Natural killer cell (primary cell): ENCODE measurements around the gene CERS6. TPM values are rescaled to one million over a fixed set of nuclear protein-coding genes. Genes with fewer than 3 reads are reported as not detected.

Experiments
- ATAC-seq, 3 donors: fragments of 150-1000 bp in 2 of 3; fragments of 200-7000 bp in 1 of 3; cut with Tn5 transposase; 1 replicate in 1 of 3; 2 replicates in 2 of 3; pipeline ENCODE4 v1.10.0; 2021; ENCODE audit warnings: mild to moderate bottlenecking in 2 of 3, moderate library complexity in 2 of 3
- DNase-seq, 2 donors: peaks; one replicate each; pipeline versions ENCODE4 v3.0.0 to v3.0.0-alpha.2; 2013 to 2021; ENCODE audit warnings: mixed read lengths in 1 of 2
- H3K27ac ChIP-seq: one replicate; pipeline ENCODE4 v1.5.1; 2013; ENCODE audit warnings: mild to moderate bottlenecking, low read length
- H3K27me3 ChIP-seq: one replicate; pipeline ENCODE4 v1.6.1; 2013; ENCODE audit warnings: low read length; ENCODE audit not compliant: control insufficient read depth, insufficient read depth
- H3K36me3 ChIP-seq: one replicate; pipeline ENCODE4 v1.6.1; 2013; ENCODE audit warnings: low read length; ENCODE audit not compliant: control insufficient read depth, insufficient read depth
- H3K4me1 ChIP-seq: one replicate; pipeline ENCODE4 v1.6.1; 2013; ENCODE audit warnings: low read length; ENCODE audit not compliant: control insufficient read depth, insufficient read depth
- H3K4me3 ChIP-seq: one replicate; pipeline ENCODE4 v1.5.1; 2013; ENCODE audit warnings: low read length
- H3K9me3 ChIP-seq: one replicate; pipeline ENCODE4 v1.6.1; 2013; ENCODE audit warnings: low read length; ENCODE audit not compliant: control insufficient read depth, insufficient read depth
- H3K27ac Mint-ChIP-seq, 2 donors: one replicate each; pipeline ENCODE4 v1.8.0; 2022; ENCODE audit warnings: mild to moderate bottlenecking in 2 of 2, mixed read lengths in 2 of 2, moderate library complexity in 1 of 2
- H3K27me3 Mint-ChIP-seq, 2 donors: one replicate each; pipeline ENCODE4 v1.8.0; 2022; ENCODE audit warnings: low read depth in 2 of 2, mixed read lengths in 2 of 2
- H3K36me3 Mint-ChIP-seq: one replicate; pipeline ENCODE4 v1.8.0; 2022; ENCODE audit warnings: mixed read lengths
- H3K4me1 Mint-ChIP-seq, 2 donors: one replicate each; pipeline ENCODE4 v1.8.0; 2022; ENCODE audit warnings: mixed read lengths in 2 of 2
- H3K4me3 Mint-ChIP-seq: one replicate; pipeline ENCODE4 v1.8.0; 2022; ENCODE audit warnings: mild to moderate bottlenecking, moderate library complexity, mixed read lengths
- H3K9me3 Mint-ChIP-seq, 2 donors: one replicate each; pipeline ENCODE4 v1.8.0; 2022; ENCODE audit warnings: mixed read lengths in 2 of 2
- CTCF ChIP-seq: fragments of 200-600 bp; IDR thresholded peaks from one replicate; pipeline ENCODE4 v1.8.0; 2022; ENCODE audit warnings: antibody characterized with exemption
- WGBS: methylation state at CpG from one replicate; pipeline ENCODE4 v1.1.7; 2013; ENCODE audit warnings: missing lambda C conversion rate; ENCODE audit not compliant: insufficient coverage; 5-methylcytosine and 5-hydroxymethylcytosine counted together
- intact Hi-C: fragments of 100-400 bp; cut with micrococcal nuclease; formaldehyde crosslinking; loops from one replicate; pipeline ENCODE4 v1.14.2; 2022
- total RNA-seq, 4 donors: library from RNA; stranded (reverse); fragments of 120-200 nt in 1 of 4; gene quantifications; one replicate each; pipeline versions ENCODE4 v1.2.3 to v1.2.4, GENCODE V29; 2013 to 2022

The CERS6 gene
- total RNA-seq, 3 donors from 2014 or later (not counting 1 experiment from before 2014, with no cell fraction given), result 9.1 to 13.5 (median 11.8) TPM

GRCh38 chr2:168589236-168590211 is 133.5 kb downstream of the CERS6 start:
- H3K4me3 Mint-ChIP-seq, result no peak overlapping the region
- 55% methylated on average over 3 of the region's 5 CpGs for WGBS

GRCh38 chr2:168592181-168592831 is 136.2 kb downstream of the CERS6 start:
- no peaks in the 10 kb centered on the region for H3K9me3 Mint-ChIP-seq
- no peak for DNase-seq
- intact Hi-C loops, result no loop called here
- no peaks in the 10 kb centered on the region for H3K27me3 Mint-ChIP-seq
- H3K27ac ChIP-seq, result no peak overlapping the region
- TF ChIP-seq CTCF, result no peak
- peaks cover 22 to 34% of the 10 kb centered on the region in 2 donors for H3K4me1 Mint-ChIP-seq
- H3K36me3 Mint-ChIP-seq, result no peaks in the 10 kb centered on the region
- H3K9me3 ChIP-seq, result no peaks in the 10 kb centered on the region
- WGBS, result 68% methylated on average over 2 of the region's 3 CpGs
- H3K27ac Mint-ChIP-seq, result no peak overlapping the region
- no peak overlapping the region for H3K4me3 Mint-ChIP-seq
- H3K4me1 ChIP-seq, result no peaks in the 10 kb centered on the region
- H3K36me3 ChIP-seq, result no peaks in the 10 kb centered on the region
- H3K27me3 ChIP-seq, result no peaks in the 10 kb centered on the region
- ATAC-seq, result no peak
- H3K4me3 ChIP-seq, result no peak overlapping the region

More at GRCh38 chr2:168589236-168590211, 133.5 kb downstream of the CERS6 start:
- Histone ChIP-seq H3K4me3 (no peak overlapping the region), H3K4me1 (no peaks in the 10 kb centered on the region), H3K27ac (no peak overlapping the region), H3K36me3 (no peaks in the 10 kb centered on the region), H3K27me3 (no peaks in the 10 kb centered on the region), H3K9me3 (no peaks in the 10 kb centered on the region)
- Mint-ChIP-seq H3K27ac (no peak overlapping the region), H3K4me1 (peaks cover 16 to 28% of the 10 kb centered on the region in 2 donors), H3K27me3 (no peaks in the 10 kb centered on the region), H3K36me3 (no peaks in the 10 kb centered on the region), H3K9me3 (no peaks in the 10 kb centered on the region)
- ATAC-seq, result no peak
- DNase-seq, result no peak
- no peak for TF ChIP-seq CTCF
- intact Hi-C loops, result no loop called here

GRCh38 chr2:168593713-168594112 is 137.6 kb downstream of the CERS6 start:
- Mint-ChIP-seq H3K36me3 (no peaks in the 10 kb centered on the region), H3K27me3 (no peaks in the 10 kb centered on the region), H3K27ac (no peak overlapping the region), H3K4me1 (peaks cover 22 to 32% of the 10 kb centered on the region in 2 donors), H3K4me3 (no peak overlapping the region), H3K9me3 (no peaks in the 10 kb centered on the region)
- no peaks in the 10 kb centered on the region for H3K4me1 ChIP-seq
- no peak overlapping the region for H3K27ac ChIP-seq
- ATAC-seq (no peak), DNase-seq (no peak)
- no peaks in the 10 kb centered on the region for H3K9me3 ChIP-seq
- no peak for TF ChIP-seq CTCF
- intact Hi-C loops, result no loop called here
- WGBS, result no CpG with 5 or more reads among the region's 1 CpG
- H3K4me3 ChIP-seq, result no peak overlapping the region
- H3K27me3 ChIP-seq, result no peaks in the 10 kb centered on the region
- no peaks in the 10 kb centered on the region for H3K36me3 ChIP-seq
